GM19467 (cell line): Measurements from ENCODE around the gene AHNAK2.

Experiments
- ATAC-seq: cut with Tn5 transposase; IDR thresholded peaks from one replicate; pipeline ENCODE4 v1.9.1; 2021; ENCODE audit warnings: mild to moderate bottlenecking, moderate library complexity; ENCODE audit not compliant: unreplicated experiment

AHNAK2 gene

DNA sequence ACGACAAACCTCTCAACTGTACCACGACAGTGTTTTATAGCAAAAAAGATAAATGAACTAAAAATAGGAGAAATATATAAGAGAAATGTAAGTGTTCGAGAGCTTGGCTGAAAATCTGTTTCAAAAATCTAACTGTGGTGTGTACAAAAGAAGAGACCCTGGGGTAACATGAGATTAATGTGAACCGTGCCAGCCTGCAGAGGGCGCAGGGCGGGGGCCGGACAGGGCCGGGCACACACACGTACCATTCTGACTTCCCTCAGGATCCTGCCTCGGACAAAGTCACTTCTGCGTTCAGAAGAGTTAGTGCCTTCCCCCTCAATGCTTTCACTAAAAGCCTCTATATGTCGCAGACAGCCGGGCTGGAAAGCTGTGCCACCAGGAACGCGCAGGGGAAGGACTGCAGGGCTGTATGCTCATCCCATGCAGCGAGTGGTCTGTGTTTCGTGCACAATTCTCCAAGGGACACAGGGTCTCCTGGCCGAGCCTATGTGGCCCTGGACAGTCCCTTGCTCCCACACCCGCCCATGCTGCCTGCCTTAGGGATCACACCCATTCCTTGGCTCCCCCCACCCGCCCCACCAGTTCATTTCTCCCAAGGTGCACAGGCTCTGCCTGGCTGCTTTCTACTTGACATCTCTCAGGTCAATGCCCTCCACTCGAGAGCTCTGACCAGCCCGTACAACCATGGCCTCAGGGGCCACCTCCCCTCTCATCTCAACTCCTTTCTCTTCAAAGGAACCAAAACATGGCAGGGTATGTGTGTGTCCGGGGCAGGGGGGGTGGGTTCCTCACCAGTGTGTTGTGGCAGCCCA is 34.2 kb upstream of the AHNAK2 start:
- ATAC-seq = no peak

- no peak for ATAC-seq
Observed at GRCh38 chr14:105011312-105011990, 33.3 kb upstream of the AHNAK2 start.

- ATAC-seq = no peak
Observed at GRCh38 chr14:105010891-105011291, 32.7 kb upstream of the AHNAK2 start.

- no peak for ATAC-seq
Observed at GRCh38 chr14:105010106-105010505, 31.9 kb upstream of the AHNAK2 start.

DNA sequence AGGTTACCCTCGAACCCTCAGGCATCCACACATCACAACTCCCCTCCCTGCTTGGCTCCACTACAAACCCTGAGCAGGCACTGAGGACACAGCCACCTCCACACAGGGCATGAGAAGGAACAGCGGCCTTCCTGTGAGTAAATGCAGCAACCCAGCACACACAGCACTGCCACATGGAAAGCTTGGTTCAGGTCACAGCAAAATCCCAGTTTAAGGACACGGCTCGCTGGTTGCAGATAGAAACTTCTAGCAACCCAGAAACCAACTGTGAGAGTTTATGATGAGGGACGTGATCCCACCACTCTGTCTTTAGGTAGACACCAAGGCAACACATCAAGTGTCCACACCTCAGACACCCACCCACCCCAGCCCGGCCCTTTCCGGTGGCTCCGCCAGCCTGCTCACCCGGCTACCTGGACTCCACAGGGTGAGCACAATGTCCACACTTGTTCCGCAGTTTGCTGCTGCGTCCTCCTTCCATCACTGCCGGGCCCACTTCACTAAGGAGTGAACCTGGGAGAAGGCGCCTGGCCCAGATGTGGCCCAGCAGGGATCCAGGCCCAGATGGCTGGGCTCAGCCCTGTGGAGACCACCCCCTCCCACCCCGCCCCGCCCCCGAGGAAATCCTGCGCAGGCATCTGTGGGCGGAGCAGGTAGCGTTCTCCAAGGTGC is 29.6 kb upstream of the AHNAK2 start:
- ATAC-seq = no peak

- no peak for ATAC-seq
Observed at GRCh38 chr14:105006831-105007592, 28.8 kb upstream of the AHNAK2 start.

- no peak for ATAC-seq
Observed at GRCh38 chr14:105005929-105006830, 28.0 kb upstream of the AHNAK2 start.

GRCh38 chr14:105005329-105005928 is 27.3 kb upstream of the AHNAK2 start:
- no peak for ATAC-seq

GRCh38 chr14:104999361-104999760 is 21.2 kb upstream of the AHNAK2 start:
- ATAC-seq = no peak

- ATAC-seq = no peak
Observed at GRCh38 chr14:104998801-104999200, 20.6 kb upstream of the AHNAK2 start.

DNA sequence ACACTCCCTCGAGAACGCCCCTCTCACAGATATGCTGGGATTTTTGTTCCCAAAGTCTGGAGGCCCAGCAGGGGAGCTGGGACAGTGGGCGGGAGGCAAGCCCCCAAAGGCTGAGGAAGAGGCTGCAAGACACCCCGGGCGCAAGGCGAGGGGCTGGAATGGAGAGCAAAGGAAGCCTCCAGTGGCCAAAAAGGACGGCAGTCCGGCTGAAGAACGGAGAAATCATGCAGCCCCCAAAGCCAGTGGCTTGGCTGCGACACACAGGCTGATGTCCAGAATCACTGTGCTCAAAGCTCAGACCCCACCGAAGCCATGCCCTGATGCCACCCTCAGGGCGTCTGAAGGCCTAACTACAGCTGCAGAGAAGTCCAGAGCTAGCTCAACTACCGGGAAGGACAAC is 18.3 kb upstream of the AHNAK2 start:
- no peak for ATAC-seq

- ATAC-seq = no peak
Observed at GRCh38 chr14:104996032-104996431, 17.9 kb upstream of the AHNAK2 start.

- no peak for ATAC-seq
Observed at GRCh38 chr14:104994978-104995377, 16.8 kb upstream of the AHNAK2 start.

DNA sequence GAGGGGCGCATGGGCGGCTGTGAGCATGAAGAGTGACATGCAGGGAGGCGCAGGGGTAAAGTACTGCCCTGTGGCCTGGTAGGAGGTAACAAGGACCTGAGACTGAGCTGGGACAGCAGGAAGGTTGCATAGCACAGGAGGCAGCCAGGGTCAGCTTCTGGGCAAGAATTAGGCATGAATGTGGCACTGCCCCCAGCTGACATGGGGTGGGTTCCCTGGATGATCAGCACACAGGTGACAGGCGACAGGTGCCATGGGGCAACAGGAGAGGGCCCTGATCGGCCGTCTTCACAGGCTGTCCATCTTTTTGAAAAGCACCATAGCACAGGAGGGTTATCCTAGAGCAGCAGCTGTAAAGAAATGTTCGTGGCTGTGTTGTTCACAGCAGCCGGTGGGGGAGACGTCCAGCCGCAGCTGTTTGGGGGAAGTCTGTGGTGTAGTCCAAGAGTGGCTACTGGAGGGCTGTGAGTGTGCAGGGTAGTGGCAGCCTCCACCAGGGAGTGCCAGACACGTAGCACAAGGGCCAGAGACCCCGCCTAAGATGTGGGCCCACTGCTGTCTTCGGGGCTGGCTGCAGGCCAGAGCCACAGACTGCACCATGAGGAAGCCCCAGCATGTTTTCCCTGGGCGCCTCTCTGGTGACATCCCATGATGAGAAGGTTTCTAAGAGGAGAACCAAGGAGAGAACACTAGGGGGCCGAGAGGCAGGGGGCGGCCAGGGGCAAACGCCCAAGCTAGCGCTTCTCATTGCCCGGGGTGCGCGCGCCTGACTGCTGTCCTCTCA is 15.8 kb upstream of the AHNAK2 start:
- ATAC-seq = no peak

- no peak for ATAC-seq
Observed at GRCh38 chr14:104993306-104993705, 15.1 kb upstream of the AHNAK2 start.

- ATAC-seq = no peak
Observed at GRCh38 chr14:104992501-104992900, 14.3 kb upstream of the AHNAK2 start.

DNA sequence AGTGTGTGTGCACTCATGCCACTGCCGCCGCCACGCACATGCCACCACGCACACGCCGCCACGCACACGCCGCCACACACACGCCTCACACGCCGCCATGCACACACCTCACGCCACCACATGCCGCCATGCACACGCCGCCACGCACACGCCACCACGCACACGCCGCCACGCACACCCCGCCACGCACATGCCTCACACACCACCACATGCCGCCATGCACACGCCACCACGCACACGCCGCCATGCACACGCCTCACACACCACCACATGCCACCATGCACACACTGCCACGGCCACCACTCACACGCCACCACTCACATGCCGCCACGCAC is 13.7 kb upstream of the AHNAK2 start:
- ATAC-seq = no peak

DNA sequence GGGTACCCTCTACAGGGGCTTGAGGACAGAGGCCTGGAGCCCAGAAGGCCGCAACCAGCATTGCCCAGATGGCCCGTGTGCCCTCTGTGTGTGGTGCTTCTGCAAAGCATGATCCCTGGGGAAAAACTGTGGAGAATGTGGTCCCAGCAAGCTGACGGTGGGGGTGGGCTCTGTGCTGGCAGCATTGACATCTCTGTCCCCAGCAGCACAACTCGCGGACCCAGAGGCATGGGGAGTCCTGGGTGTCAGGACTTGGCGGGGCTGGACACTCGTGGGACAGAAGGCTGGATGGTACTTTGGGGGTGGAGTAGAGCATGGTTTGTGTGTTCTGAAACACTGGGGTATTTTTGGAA is 11.8 kb upstream of the AHNAK2 start:
- ATAC-seq = no peak

DNA sequence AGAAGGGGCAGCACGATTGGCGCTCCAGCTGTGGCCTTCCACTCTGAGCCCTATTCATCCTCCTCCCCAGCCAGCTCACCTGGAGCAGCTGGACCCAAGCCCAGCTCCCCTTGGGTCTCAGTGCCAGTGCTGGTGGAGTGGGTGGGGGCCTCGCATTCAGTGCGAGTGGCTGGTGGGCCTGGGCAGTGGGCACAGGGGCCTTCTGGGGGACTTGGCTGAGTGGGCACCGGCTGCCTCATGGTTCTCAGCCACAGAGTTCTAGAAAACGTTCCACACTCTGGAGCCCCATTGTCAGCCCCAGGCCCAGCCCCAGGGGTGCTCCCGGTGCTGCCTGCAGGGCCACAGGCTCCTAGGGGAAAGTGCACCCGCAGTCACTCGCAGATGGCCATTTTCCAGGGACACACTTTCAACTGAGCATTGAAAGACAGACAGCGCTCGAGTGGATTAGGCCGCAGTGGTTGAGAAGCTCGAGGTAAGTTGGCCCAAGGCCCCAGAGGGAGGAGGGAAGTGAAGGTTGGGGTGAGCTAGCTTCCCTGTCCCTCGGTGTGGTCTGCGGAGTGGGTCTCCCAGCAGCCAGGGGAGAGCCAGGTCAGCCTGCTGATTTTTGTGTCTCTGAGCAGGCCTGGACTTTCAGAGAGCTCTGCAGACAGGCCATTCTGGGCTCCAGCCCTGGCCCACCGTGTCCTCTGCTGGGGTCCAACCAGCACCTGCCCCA is 11.2 kb upstream of the AHNAK2 start:
- no peak for ATAC-seq
